Measurements from ENCODE around the gene TMCO1.
A peak's percentile ranks its signal among the peaks of the same experiment; 100 is the strongest.
"Not testable (repeated sequence)": the region's sequence is repeated elsewhere in the genome, so short reads cannot be mapped to it uniquely, and the experiment has no call there.

TMCO1 gene

DNA sequence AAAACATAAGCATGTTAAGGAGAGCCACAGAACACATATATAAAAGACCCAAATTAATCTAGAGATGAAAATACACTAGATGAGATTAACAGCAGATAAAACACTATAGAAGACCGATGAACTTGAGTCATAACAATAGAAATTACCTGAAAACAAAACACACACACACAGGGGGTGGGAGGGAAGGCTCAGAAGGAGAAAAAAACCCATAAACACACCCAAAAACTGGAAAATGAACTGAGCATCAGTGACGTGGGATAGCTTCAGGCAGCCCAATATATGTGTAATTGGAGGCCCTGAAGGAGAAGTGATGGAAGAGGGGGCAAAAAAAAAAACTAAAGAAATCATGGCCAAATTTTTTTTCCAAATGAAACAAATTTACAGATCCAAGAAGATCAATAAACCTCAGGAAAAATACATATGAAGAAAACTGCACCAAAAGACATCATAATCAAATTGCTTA is 81.7 kb downstream of the TMCO1 start:
- Mint-ChIP-seq H3K36me3 (ENCODE audit: low read depth) (peaks cover 74% of the 10 kb centered on the region), H3K27ac (peak overlapping the region; percentile 47), H3K27me3 (ENCODE audit: low read depth) (no peaks in the 10 kb centered on the region), H3K4me3 (peak overlapping the region; percentile 12), H3K9me3 (peaks cover 7% of the 10 kb centered on the region), H3K4me1 (ENCODE audit: low read depth) (peaks cover 47% of the 10 kb centered on the region)
- DNase-seq (ENCODE audit: low spot score): peak; percentile 17

DNA sequence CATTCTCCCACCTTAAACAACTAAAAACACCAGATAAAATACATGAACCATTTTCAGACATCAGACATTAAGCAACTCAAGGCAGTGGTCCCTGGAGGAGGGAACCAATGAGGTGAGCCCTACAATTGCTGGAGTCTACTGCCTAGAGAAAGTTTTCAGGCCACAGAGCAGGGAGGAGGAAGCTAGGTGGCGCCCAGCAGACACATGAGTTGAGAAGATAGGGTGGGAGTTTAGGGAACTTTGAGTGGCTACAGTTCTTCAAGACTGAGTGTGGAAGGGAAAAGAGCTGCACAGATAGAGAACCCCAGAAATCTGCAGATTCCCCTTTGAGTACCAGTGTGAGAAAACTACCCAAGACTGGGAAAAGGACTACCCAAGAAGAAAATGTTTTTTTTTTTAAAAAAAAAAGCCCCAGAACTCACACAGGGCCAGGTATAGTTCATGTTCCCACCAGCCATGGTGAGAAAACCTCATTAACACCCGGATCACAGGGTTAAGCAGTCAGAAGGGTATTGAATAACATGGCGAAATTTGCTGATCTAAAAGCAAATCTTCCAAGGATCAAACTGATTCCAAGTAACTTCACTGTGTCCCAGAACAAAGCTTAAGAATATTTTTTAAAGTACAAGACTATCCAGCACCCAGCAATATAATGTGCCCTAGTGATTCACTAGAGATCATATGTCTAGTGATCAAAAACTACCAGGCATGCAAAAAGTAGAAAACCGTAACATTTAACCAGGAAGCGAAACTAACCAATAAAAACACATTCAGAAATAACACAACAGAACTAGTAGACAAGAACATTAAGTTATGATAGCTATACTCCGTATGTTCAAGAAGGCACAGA is 82.3 kb downstream of the TMCO1 start:
- peaks cover 41% of the 10 kb centered on the region for H3K4me1 Mint-ChIP-seq (ENCODE audit: low read depth)
- H3K27me3 Mint-ChIP-seq (ENCODE audit: low read depth): no peaks in the 10 kb centered on the region
- DNase-seq (ENCODE audit: low spot score): no peak
- H3K36me3 Mint-ChIP-seq (ENCODE audit: low read depth): peaks cover 73% of the 10 kb centered on the region
- peak overlapping the region; percentile 34 for H3K4me3 Mint-ChIP-seq
- H3K9me3 Mint-ChIP-seq: peaks cover 7% of the 10 kb centered on the region
- H3K27ac Mint-ChIP-seq: peak overlapping the region; percentile 53

- Mint-ChIP-seq H3K36me3 (ENCODE audit: low read depth) (peaks cover 83% of the 10 kb centered on the region), H3K4me1 (ENCODE audit: low read depth) (peaks cover 40% of the 10 kb centered on the region), H3K27ac (no peak overlapping the region), H3K9me3 (peaks cover 7% of the 10 kb centered on the region), H3K27me3 (ENCODE audit: low read depth) (no peaks in the 10 kb centered on the region), H3K4me3 (no peak overlapping the region)
- DNase-seq (ENCODE audit: low spot score): no peak
Observed at GRCh38 chr1:165683848-165684485, 84.7 kb downstream of the TMCO1 start.

DNA sequence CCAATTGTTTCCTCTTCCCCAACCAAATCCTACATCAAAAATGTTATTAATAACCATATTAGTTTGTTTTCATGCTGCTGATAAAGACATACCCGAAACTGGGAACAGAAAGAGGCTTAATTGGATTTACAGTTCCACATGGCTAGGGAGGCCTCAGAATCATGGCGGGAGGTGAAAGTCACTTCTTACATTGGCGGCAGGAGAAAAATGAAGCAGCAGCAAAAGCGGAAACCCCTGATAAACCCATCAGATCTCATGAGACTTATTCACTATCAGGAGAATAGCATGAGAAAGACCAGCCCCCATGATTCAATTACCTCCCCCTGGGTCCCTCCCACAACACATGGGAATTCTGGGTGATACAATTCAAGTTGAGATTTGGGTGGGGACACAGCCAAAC is 87.9 kb downstream of the TMCO1 start:
- DNase-seq (ENCODE audit: low spot score); H3K9me3 Mint-ChIP-seq; H3K27ac Mint-ChIP-seq; H3K27me3 Mint-ChIP-seq (ENCODE audit: low read depth); H3K4me3 Mint-ChIP-seq: not testable (repeated sequence)
- peaks cover 32% of the 10 kb centered on the region for H3K4me1 Mint-ChIP-seq (ENCODE audit: low read depth)
- peaks cover 81% of the 10 kb centered on the region for H3K36me3 Mint-ChIP-seq (ENCODE audit: low read depth)

DNA sequence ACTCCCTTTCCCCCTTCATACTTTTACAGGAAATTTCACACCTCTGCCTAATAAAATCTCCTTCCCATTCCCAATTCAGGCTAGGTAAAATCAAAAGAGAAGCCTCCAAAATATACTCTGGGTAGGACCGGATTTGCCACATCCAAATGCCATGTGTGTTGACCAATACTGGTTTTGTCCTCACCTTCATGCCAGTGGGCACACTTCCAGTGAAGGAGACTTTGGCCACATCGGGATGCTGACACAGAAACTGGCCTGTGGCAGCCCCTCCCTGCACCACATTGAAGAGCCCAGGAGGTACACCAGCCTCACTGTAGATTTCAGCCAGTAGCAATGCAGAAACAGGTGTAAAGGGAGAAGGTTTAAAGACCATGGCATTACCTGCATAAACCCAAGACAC is 88.4 kb downstream of the TMCO1 start:
- Mint-ChIP-seq H3K27me3 (ENCODE audit: low read depth) (no peaks in the 10 kb centered on the region), H3K4me3 (no peak overlapping the region), H3K9me3 (no peaks in the 10 kb centered on the region), H3K4me1 (ENCODE audit: low read depth) (peaks cover 32% of the 10 kb centered on the region), H3K27ac (no peak overlapping the region), H3K36me3 (ENCODE audit: low read depth) (peaks cover 81% of the 10 kb centered on the region)
- DNase-seq (ENCODE audit: low spot score): no peak

GRCh38 chr1:165679282-165680036 is 89.2 kb downstream of the TMCO1 start:
- Mint-ChIP-seq H3K4me1 (ENCODE audit: low read depth) (peaks cover 28% of the 10 kb centered on the region), H3K36me3 (ENCODE audit: low read depth) (peaks cover 75% of the 10 kb centered on the region), H3K4me3 (no peak overlapping the region), H3K27me3 (ENCODE audit: low read depth) (no peaks in the 10 kb centered on the region), H3K9me3 (no peaks in the 10 kb centered on the region), H3K27ac (peak overlapping the region; percentile 47)
- no peak for DNase-seq (ENCODE audit: low spot score)

GRCh38 chr1:165678509-165678908 is 90.2 kb downstream of the TMCO1 start:
- peak overlapping the region; percentile 80 for H3K27ac Mint-ChIP-seq
- H3K9me3 Mint-ChIP-seq: no peaks in the 10 kb centered on the region
- peaks cover 21% of the 10 kb centered on the region for H3K4me1 Mint-ChIP-seq (ENCODE audit: low read depth)
- peaks cover 70% of the 10 kb centered on the region for H3K36me3 Mint-ChIP-seq (ENCODE audit: low read depth)
- H3K27me3 Mint-ChIP-seq (ENCODE audit: low read depth): no peaks in the 10 kb centered on the region
- no peak for DNase-seq (ENCODE audit: low spot score)
- H3K4me3 Mint-ChIP-seq: peak overlapping the region; percentile 28
